ENCODE data around the gene SELENON. TPM values are rescaled to one million over a fixed set of nuclear protein-coding genes. Genes with fewer than 3 reads are reported as not detected.
A peak's percentile ranks its signal among the peaks of the same experiment; 100 is the strongest.

The SELENON gene, protein sequence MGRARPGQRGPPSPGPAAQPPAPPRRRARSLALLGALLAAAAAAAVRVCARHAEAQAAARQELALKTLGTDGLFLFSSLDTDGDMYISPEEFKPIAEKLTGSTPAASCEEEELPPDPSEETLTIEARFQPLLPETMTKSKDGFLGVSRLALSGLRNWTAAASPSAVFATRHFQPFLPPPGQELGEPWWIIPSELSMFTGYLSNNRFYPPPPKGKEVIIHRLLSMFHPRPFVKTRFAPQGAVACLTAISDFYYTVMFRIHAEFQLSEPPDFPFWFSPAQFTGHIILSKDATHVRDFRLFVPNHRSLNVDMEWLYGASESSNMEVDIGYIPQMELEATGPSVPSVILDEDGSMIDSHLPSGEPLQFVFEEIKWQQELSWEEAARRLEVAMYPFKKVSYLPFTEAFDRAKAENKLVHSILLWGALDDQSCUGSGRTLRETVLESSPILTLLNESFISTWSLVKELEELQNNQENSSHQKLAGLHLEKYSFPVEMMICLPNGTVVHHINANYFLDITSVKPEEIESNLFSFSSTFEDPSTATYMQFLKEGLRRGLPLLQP
- polyA plus RNA-seq (2012; rRNA removed) = 32.7 and 56.2 TPM in 2 replicates
- 42.6 and 69.9 TPM in 2 replicates for polyA plus RNA-seq (2012; cell fraction: cytosol; rRNA removed)
- 38.4 and 59.7 TPM in 2 replicates for polyA plus RNA-seq (2012; cell fraction: nucleus; rRNA removed)

DNA sequence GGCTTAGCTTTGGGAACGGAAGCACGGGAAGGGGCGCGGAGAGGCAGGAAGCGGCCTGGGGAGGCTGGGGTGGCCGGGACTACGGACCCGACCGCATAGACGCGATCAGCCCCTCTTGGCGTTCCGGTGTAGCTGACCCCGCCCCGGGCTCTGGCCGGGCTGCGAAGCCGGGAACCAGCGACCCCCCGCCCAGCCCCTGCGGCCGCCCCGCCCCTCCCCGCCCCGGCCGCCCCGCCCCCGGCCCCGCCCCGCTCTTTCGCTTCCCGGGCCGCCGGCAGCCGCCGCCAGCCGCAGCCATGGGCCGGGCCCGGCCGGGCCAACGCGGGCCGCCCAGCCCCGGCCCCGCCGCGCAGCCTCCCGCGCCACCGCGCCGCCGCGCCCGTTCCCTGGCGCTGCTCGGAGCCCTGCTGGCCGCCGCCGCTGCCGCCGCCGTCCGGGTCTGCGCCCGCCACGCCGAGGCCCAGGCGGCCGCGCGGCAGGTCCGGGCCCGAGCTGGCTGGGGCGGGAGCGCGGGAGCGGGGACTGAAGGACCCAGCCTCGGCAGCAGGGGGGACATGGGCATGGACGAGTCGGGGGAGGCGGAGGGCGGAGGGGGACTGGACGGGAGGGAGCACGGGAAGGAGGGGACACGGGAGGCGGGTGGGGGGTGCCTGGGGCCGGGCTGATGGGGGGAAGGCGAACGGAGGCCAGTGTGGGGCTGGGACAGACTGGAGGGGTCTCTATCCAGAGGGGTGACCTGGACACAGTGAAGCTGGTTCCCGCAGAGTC is at the start of gene SELENON:
SELENON (plus strand) TSS at position 259 of the 768 bp plus-strand sequence; CDS start at position 297, 38 bp downstream.
- Histone ChIP-seq H3K27ac (ENCODE audit: low read depth in 2 of 2, low read length in 1 of 2) (peak within 1 kb of the TSS; percentile 47 to 87; a peak in 3 of 4 replicates), H3K27me3 (ENCODE audit: insufficient read depth) (no peaks in the 10 kb centered on the region), H2AFZ (ENCODE audit: low read depth) (peak within 1 kb of the TSS; percentile 89; the same call in 1 of the 2 replicates), H3K4me3 (ENCODE audit: low read depth in 2 of 2, low read length in 1 of 2) (peak within 1 kb of the TSS; percentile 53 to 67), H3F3A (replicated peaks; ENCODE audit: insufficient read depth) (peaks cover 13% of the 10 kb centered on the region), H3K4me2 (peak within 1 kb of the TSS; percentile 88), H3K4me1 (ENCODE audit: control insufficient read depth in 1 of 2, insufficient read depth in 2 of 2, low read depth in 1 of 2, low read length in 1 of 2) (peaks cover 0 to 36% of the 10 kb centered on the region in 2 experiments; a peak in 3 of 4 replicates), H4K20me1 (ENCODE audit: insufficient read depth) (no peaks in the 10 kb centered on the region), H3K9ac (peak within 1 kb of the TSS; percentile 83), H3K9me3 (no peaks in the 10 kb centered on the region), H3K79me2 (ENCODE audit: insufficient read depth) (peaks cover 24% of the 10 kb centered on the region; the same call in 1 of the 2 replicates), H3K9me2 (no peaks in the 10 kb centered on the region), H3K36me3 (replicated peaks in 1 of 2; ENCODE audit: control insufficient read depth in 1 of 2, insufficient read depth in 2 of 2, low read length in 1 of 2) (peaks cover 0 to 3% of the 10 kb centered on the region in 2 experiments)
- TF ChIP-seq, protein P1, sequence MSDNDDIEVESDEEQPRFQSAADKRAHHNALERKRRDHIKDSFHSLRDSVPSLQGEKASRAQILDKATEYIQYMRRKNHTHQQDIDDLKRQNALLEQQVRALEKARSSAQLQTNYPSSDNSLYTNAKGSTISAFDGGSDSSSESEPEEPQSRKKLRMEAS (IDR thresholded peaks at IDR 0.05; ENCODE audit: low read depth) = no peak
- TF ChIP-seq, protein P2, sequence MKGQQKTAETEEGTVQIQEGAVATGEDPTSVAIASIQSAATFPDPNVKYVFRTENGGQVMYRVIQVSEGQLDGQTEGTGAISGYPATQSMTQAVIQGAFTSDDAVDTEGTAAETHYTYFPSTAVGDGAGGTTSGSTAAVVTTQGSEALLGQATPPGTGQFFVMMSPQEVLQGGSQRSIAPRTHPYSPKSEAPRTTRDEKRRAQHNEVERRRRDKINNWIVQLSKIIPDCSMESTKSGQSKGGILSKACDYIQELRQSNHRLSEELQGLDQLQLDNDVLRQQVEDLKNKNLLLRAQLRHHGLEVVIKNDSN (IDR thresholded peaks at IDR 0.05; ENCODE audit: borderline replicate concordance, low read depth) = no peak
- TF ChIP-seq POLR2AphosphoS5 (IDR thresholded peaks at IDR 0.05; ENCODE audit: low read depth, low read length) (peak; percentile 30; the same call in 1 of the 2 replicates), GABPA (IDR thresholded peaks at IDR 0.05; ENCODE audit: low read depth) (0 out of 2 replicates have a peak, but pooled peaks have one; percentile 24), FOSL2 (IDR thresholded peaks at IDR 0.05; ENCODE audit: borderline replicate concordance, low read depth) (no peak), REST (IDR thresholded peaks at IDR 0.05; ENCODE audit: low read depth, low read length) (no peak), JUND (IDR thresholded peaks at IDR 0.05) (no peak)
- peak; percentile 97 for DNase-seq
- WGBS (ENCODE audit: low lambda C conversion rate) = 4% methylated on average over 12 of the region's 91 CpGs
- ChIA-PET POLR2A (interaction anchor here (1.0 to 1.3 kb wide), 3 partner anchors 10 to 192 kb away, joined by 3 to 7 read pairs (median 4); no protein-coding TSS in a partner anchor), CTCF (interaction anchor here (0.6 to 3.6 kb wide), 14 partner anchors 10 to 279 kb away, joined by 3 to 26 read pairs (median 4); partner anchors contain the start of genes MAN1C1 and PAQR7)

Measured in SK-N-SH (cell line).